Gastrocnemius medialis (tissue), 4 donors: ENCODE measurements around the gene SLC25A41. TPM values are rescaled to one million over a fixed set of nuclear protein-coding genes. Genes with fewer than 3 reads are reported as not detected.

ENCODE experiments used
- ATAC-seq, 2 donors: fragments of 150-250 bp; one replicate each; pipeline ENCODE4 v1.9.1; 2016
- DNase-seq, 2 donors: peaks; one replicate each; pipeline ENCODE4 v3.0.0-alpha.2; 2019
- H3K27ac ChIP-seq, 4 donors: fragments of 200-600 bp; sonication (generic); 1 replicate in 1 of 4; 2 replicates in 3 of 4; pipeline ENCODE4 v1.5.1; 2016 to 2018; ENCODE audit warnings: mild to moderate bottlenecking in 2 of 4, moderate library complexity in 1 of 4
- H3K27me3 ChIP-seq, 3 donors: fragments of 200-600 bp; sonication (generic) in 2 of 3; 1 replicate in 1 of 3; 2 replicates in 2 of 3; pipeline versions ENCODE4 v1.5.1 to v1.6.0; 2016 to 2019; ENCODE audit warnings: mild to moderate bottlenecking in 1 of 3, moderate library complexity in 1 of 3
- H3K36me3 ChIP-seq, 2 donors: fragments of 200-600 bp; sonication (generic) in 1 of 2; one replicate each; pipeline ENCODE4 v1.5.1; 2017 to 2018
- H3K4me1 ChIP-seq, 2 donors: fragments of 200-600 bp; sonication (generic) in 1 of 2; one replicate each; pipeline ENCODE4 v1.5.1; 2016 to 2017; ENCODE audit warnings: mild to moderate bottlenecking in 2 of 2
- H3K4me3 ChIP-seq, 4 donors: fragments of 200-600 bp; sonication (generic) in 3 of 4; 1 replicate in 1 of 4; 2 replicates in 3 of 4; pipeline ENCODE4 v1.5.1; 2016 to 2019; ENCODE audit warnings: mild to moderate bottlenecking in 2 of 4
- H3K9me3 ChIP-seq, 3 donors: fragments of 200-600 bp; sonication (generic) in 2 of 3; 1 replicate in 1 of 3; 2 replicates in 2 of 3; pipeline ENCODE4 v1.5.1; 2016 to 2019
- POLR2A ChIP-seq, 2 donors: fragments of 450-650 bp; IDR thresholded peaks; one replicate each; pipeline ENCODE4 v1.6.1; 2017; ENCODE audit warnings: antibody characterized with exemption in 2 of 2, mild to moderate bottlenecking in 2 of 2, moderate library complexity in 2 of 2
- in situ Hi-C, 4 donors: fragments of 200-750 bp; cut with MboI; loops; one replicate each; pipeline versions ENCODE4 v1.15.0 to v1.8.0; 2017; ENCODE audit warnings: low sequenced_read_pairs in 4 of 4
- intact Hi-C: fragments of 100-400 bp; cut with DNase I; formaldehyde crosslinking; loops from one replicate; pipeline ENCODE4 v1.15.1; 2023; ENCODE audit warnings: low total_unique reads
- total RNA-seq, 4 donors: library from RNA; depleted of rRNA; stranded (reverse); fragments of >200 nt; gene quantifications; one replicate each; pipeline versions ENCODE4 v1.1.0 to v1.2.3, GENCODE V29; 2016
- TF ChIP-seq, protein P1 (sequence below), 5 experiments: fragments of 450-650 bp in 3 of 5; fragments of 200-600 bp in 2 of 5; sonication (generic) in 2 of 5; IDR thresholded peaks in 4 of 5; conservative IDR thresholded peaks in 1 of 5; 1 replicate in 4 of 5; 2 replicates in 1 of 5; pipeline ENCODE4 v1.5.1; 2016 to 2019; ENCODE audit warnings: antibody characterized with exemption in 5 of 5, mild to moderate bottlenecking in 3 of 5, moderate library complexity in 3 of 5

Gene SLC25A41
- total RNA-seq, 4 donors from 2014 or later: 0.42 TPM; not detected in 3

DNA sequence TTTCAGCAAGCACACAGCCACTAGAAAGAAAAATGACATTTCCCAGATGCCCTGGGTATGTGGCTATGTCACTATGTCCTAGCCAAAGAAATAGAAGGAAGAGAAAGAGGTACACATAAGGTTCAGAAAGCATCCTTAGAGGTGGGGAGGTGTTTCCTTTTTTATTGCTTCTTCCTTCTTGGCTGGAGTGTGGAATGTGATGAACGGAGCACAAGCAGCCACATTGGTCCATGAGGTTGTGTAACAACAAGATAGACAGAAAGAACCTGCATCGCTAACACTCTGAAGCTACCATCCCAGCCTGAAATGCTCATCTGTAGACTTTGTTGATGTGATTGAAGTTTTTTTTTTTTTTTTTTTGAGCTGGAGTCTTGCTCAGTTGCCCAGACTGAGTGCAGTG, 19.3 kb upstream of the SLC25A41 start:
- DNase-seq: no peak
- no peak for ATAC-seq
- no peak overlapping the region for H3K27ac ChIP-seq
- no peaks in the 10 kb centered on the region for H3K27me3 ChIP-seq
- no peak overlapping the region for H3K4me3 ChIP-seq
- H3K36me3 ChIP-seq: peaks cover 5 to 48% of the 10 kb centered on the region in 2 donors
- in situ Hi-C loops: no loop called here
- TF ChIP-seq POLR2A (IDR thresholded peaks at IDR 0.05): no peak
- TF ChIP-seq, protein P1, sequence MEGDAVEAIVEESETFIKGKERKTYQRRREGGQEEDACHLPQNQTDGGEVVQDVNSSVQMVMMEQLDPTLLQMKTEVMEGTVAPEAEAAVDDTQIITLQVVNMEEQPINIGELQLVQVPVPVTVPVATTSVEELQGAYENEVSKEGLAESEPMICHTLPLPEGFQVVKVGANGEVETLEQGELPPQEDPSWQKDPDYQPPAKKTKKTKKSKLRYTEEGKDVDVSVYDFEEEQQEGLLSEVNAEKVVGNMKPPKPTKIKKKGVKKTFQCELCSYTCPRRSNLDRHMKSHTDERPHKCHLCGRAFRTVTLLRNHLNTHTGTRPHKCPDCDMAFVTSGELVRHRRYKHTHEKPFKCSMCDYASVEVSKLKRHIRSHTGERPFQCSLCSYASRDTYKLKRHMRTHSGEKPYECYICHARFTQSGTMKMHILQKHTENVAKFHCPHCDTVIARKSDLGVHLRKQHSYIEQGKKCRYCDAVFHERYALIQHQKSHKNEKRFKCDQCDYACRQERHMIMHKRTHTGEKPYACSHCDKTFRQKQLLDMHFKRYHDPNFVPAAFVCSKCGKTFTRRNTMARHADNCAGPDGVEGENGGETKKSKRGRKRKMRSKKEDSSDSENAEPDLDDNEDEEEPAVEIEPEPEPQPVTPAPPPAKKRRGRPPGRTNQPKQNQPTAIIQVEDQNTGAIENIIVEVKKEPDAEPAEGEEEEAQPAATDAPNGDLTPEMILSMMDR (IDR thresholded peaks at IDR 0.05 in 4 of 5, conservative IDR thresholded peaks at IDR 0.05 in 1 of 5): no peak
- no peaks in the 10 kb centered on the region for H3K9me3 ChIP-seq
- H3K4me1 ChIP-seq: no peaks in the 10 kb centered on the region
- intact Hi-C loops: loop anchor here (10.0 kb wide), 1 partner anchor 282 kb away; the partner anchor contains the start of genes GPR108 and TRIP10

GRCh38 chr19:6452223-6452614, 18.7 kb upstream of the SLC25A41 start:
- intact Hi-C loops (loop anchor here (10.0 kb wide), 1 partner anchor 283 kb away; the partner anchor contains the start of genes GPR108 and TRIP10), in situ Hi-C loops (no loop called here)
- no peak for TF ChIP-seq POLR2A (IDR thresholded peaks at IDR 0.05)
- TF ChIP-seq, protein P1 (IDR thresholded peaks at IDR 0.05 in 4 of 5, conservative IDR thresholded peaks at IDR 0.05 in 1 of 5): no peak
- peaks cover 5 to 48% of the 10 kb centered on the region in 2 donors for H3K36me3 ChIP-seq
- no peaks in the 10 kb centered on the region for H3K27me3 ChIP-seq
- DNase-seq (no peak), ATAC-seq (no peak)
- no peaks in the 10 kb centered on the region for H3K9me3 ChIP-seq
- H3K27ac ChIP-seq: no peak overlapping the region
- H3K4me1 ChIP-seq: no peaks in the 10 kb centered on the region
- no peak overlapping the region for H3K4me3 ChIP-seq

DNA sequence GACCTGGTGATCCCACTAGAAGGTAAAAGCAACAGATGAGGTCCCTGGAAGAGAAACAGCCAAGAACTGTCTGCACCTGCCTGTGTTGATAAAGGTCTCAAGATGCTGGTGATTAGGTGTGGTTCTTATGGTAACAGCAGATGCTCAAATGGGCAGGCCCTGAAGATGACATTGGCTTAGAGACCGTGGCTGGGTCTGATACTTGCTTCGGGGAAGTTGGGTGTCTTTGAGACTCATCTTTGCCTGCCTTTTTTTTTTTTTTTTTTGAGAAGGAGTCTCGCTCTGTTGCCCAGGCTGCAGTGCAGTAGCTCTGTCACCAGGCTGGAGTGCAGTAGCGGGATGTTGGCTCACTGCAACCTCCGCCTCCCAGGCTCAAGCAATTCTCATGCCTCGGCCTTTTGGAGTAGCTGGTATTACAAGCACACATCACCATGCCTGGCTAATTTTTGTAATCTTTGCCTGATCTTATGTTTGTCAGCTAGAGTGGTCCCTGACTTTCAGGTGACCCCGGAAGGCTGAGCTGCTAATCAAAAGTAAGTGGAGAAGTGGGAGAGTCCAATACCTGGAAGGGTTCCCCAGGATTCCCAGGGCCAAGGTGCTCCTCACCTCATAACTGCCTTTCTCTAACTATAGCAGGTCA, 18.1 kb upstream of the SLC25A41 start:
- H3K4me1 ChIP-seq: no peaks in the 10 kb centered on the region
- H3K27ac ChIP-seq: no peak overlapping the region
- H3K36me3 ChIP-seq: peaks cover 5 to 52% of the 10 kb centered on the region in 2 donors
- no peaks in the 10 kb centered on the region for H3K27me3 ChIP-seq
- DNase-seq: no peak
- in situ Hi-C loops: no loop called here
- intact Hi-C loops: loop anchor here (10.0 kb wide), 1 partner anchor 283 kb away; the partner anchor contains the start of genes GPR108 and TRIP10
- TF ChIP-seq, protein P1 (IDR thresholded peaks at IDR 0.05 in 4 of 5, conservative IDR thresholded peaks at IDR 0.05 in 1 of 5): no peak
- TF ChIP-seq POLR2A (IDR thresholded peaks at IDR 0.05): no peak
- no peak overlapping the region for H3K4me3 ChIP-seq
- H3K9me3 ChIP-seq: no peaks in the 10 kb centered on the region
- ATAC-seq: no peak

GRCh38 chr19:6450166-6450565, 16.6 kb upstream of the SLC25A41 start:
- no peaks in the 10 kb centered on the region for H3K27me3 ChIP-seq
- in situ Hi-C loops (no loop called here), intact Hi-C loops (loop anchor here (10.0 kb wide), 1 partner anchor 285 kb away; the partner anchor contains the start of genes GPR108 and TRIP10)
- ATAC-seq (no peak), DNase-seq (no peak)
- TF ChIP-seq, protein P1 (IDR thresholded peaks at IDR 0.05 in 4 of 5, conservative IDR thresholded peaks at IDR 0.05 in 1 of 5): no peak
- TF ChIP-seq POLR2A (IDR thresholded peaks at IDR 0.05): no peak
- no peaks in the 10 kb centered on the region for H3K4me1 ChIP-seq
- no peaks in the 10 kb centered on the region for H3K9me3 ChIP-seq
- H3K27ac ChIP-seq: no peak overlapping the region
- H3K4me3 ChIP-seq: no peak overlapping the region
- H3K36me3 ChIP-seq: peaks cover 5 to 51% of the 10 kb centered on the region in 2 donors
